ENCODE data around the gene SLAMF1.
"Not testable (repeated sequence)": the region's sequence is repeated elsewhere in the genome, so short reads cannot be mapped to it uniquely, and the experiment has no call there.

The SLAMF1 gene

GRCh38 chr1:160590488-160590887, 56.4 kb downstream of the SLAMF1 start:
- TF ChIP-seq, protein P1, sequence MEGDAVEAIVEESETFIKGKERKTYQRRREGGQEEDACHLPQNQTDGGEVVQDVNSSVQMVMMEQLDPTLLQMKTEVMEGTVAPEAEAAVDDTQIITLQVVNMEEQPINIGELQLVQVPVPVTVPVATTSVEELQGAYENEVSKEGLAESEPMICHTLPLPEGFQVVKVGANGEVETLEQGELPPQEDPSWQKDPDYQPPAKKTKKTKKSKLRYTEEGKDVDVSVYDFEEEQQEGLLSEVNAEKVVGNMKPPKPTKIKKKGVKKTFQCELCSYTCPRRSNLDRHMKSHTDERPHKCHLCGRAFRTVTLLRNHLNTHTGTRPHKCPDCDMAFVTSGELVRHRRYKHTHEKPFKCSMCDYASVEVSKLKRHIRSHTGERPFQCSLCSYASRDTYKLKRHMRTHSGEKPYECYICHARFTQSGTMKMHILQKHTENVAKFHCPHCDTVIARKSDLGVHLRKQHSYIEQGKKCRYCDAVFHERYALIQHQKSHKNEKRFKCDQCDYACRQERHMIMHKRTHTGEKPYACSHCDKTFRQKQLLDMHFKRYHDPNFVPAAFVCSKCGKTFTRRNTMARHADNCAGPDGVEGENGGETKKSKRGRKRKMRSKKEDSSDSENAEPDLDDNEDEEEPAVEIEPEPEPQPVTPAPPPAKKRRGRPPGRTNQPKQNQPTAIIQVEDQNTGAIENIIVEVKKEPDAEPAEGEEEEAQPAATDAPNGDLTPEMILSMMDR (IDR thresholded peaks at IDR 0.05; ENCODE audit: insufficient read depth, low read length): no peak
- no peak for TF ChIP-seq POLR2AphosphoS5 (IDR thresholded peaks at IDR 0.05; ENCODE audit: low read depth)
- TF ChIP-seq REST (IDR thresholded peaks at IDR 0.05; ENCODE audit: insufficient replicate concordance, low read depth): no peak
- TF ChIP-seq GABPA (IDR thresholded peaks at IDR 0.05; ENCODE audit: low read depth): no peak
- no peak for TF ChIP-seq SPI1 (IDR thresholded peaks at IDR 0.05; ENCODE audit: borderline replicate concordance, low read depth)
- peak in 1 of 2 experiments; percentile 28 for DNase-seq (ENCODE audit: low read depth in 1 of 2, low spot score in 1 of 2)

GRCh38 chr1:160588468-160588867, 58.4 kb downstream of the SLAMF1 start:
- Histone ChIP-seq H3K27ac (replicated peaks) (no peak overlapping the region), H3K27me3 (ENCODE audit: insufficient read depth, poor library complexity, severe bottlenecking) (no peaks in the 10 kb centered on the region), H3K4me3 (replicated peaks; ENCODE audit: insufficient read depth, low read length) (no peak overlapping the region)
- TF ChIP-seq SPI1 (IDR thresholded peaks at IDR 0.05; ENCODE audit: borderline replicate concordance, low read depth): no peak
- TF ChIP-seq, protein P1 (IDR thresholded peaks at IDR 0.05; ENCODE audit: insufficient read depth, low read length): no peak
- TF ChIP-seq REST (IDR thresholded peaks at IDR 0.05; ENCODE audit: insufficient replicate concordance, low read depth): no peak
- TF ChIP-seq POLR2AphosphoS5 (IDR thresholded peaks at IDR 0.05; ENCODE audit: low read depth): no peak
- no peak for TF ChIP-seq GABPA (IDR thresholded peaks at IDR 0.05; ENCODE audit: low read depth)
- DNase-seq (ENCODE audit: low read depth in 1 of 2, low spot score in 1 of 2): no peak

More at GRCh38 chr1:160590488-160590887, 56.4 kb downstream of the SLAMF1 start:
- H3K4me3 ChIP-seq (replicated peaks; ENCODE audit: insufficient read depth, low read length): no peak overlapping the region
- H3K27ac ChIP-seq (replicated peaks): no peak overlapping the region
- H3K27me3 ChIP-seq (ENCODE audit: insufficient read depth, poor library complexity, severe bottlenecking): no peaks in the 10 kb centered on the region

- H3K27me3 ChIP-seq (ENCODE audit: insufficient read depth, poor library complexity, severe bottlenecking): no peaks in the 10 kb centered on the region
- H3K4me3 ChIP-seq (replicated peaks; ENCODE audit: insufficient read depth, low read length): no peak overlapping the region
- H3K27ac ChIP-seq (replicated peaks): no peak overlapping the region
- TF ChIP-seq REST (IDR thresholded peaks at IDR 0.05; ENCODE audit: insufficient replicate concordance, low read depth) (no peak), POLR2AphosphoS5 (IDR thresholded peaks at IDR 0.05; ENCODE audit: low read depth) (no peak), SPI1 (IDR thresholded peaks at IDR 0.05; ENCODE audit: borderline replicate concordance, low read depth) (no peak), GABPA (IDR thresholded peaks at IDR 0.05; ENCODE audit: low read depth) (no peak)
- TF ChIP-seq, protein P1 (IDR thresholded peaks at IDR 0.05; ENCODE audit: insufficient read depth, low read length): no peak
- DNase-seq (ENCODE audit: low read depth in 1 of 2, low spot score in 1 of 2): no peak
Measured at GRCh38 chr1:160584784-160585183, 62.1 kb downstream of the SLAMF1 start.

DNA sequence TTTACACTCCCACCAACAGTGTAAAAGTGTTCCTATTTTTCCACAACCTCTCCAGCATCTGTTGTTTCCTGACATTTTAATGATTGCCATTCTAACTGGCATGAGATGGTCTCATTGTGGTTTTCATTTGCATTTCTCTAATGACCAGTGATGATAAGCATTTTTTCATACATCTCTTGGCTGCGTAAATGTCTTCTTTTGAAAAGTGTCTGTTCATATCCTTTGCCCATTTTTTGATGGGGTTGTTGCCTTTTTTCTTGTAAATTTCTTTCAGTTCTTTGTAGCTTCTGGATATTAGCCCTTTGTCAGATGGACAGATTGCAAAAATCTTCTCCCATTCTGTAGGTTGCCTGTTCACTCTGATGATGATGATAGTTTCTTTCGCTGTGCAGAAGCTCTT, 63.9 kb downstream of the SLAMF1 start:
- not testable (repeated sequence) for DNase-seq (ENCODE audit: low read depth in 1 of 2, low spot score in 1 of 2); H3K27me3 ChIP-seq (ENCODE audit: insufficient read depth, poor library complexity, severe bottlenecking); H3K27ac ChIP-seq (replicated peaks)

More for the DNA sequence above, 63.9 kb downstream of the SLAMF1 start:
- H3K4me3 ChIP-seq (replicated peaks; ENCODE audit: insufficient read depth, low read length): not testable (repeated sequence)
